GM23338 (cell line): ENCODE results near the gene DAB1. TPM values are rescaled to one million over a fixed set of nuclear protein-coding genes. Genes with fewer than 3 reads are reported as not detected.

Experiments
- ATAC-seq: fragments of 200-7000 bp; cut with Tn5 transposase; 3 replicates; pipeline ENCODE4 v1.9.1; 2020
- DNase-seq: peaks from one replicate; pipeline ENCODE4 v3.0.0-alpha.2; 2015; ENCODE audit warnings: low spot score
- H2AFZ ChIP-seq: fragments of 200-600 bp; sonication (generic); 2 replicates; pipeline ENCODE4 v1.8.0; 2016; ENCODE audit warnings: antibody characterized with exemption, mild to moderate bottlenecking, moderate library complexity
- H3F3A ChIP-seq: fragments of 200-600 bp; sonication (generic); replicated peaks from 2 replicates; pipeline ENCODE4 v1.8.0; 2017; ENCODE audit warnings: antibody characterized with exemption, mixed run types, low read depth
- H3K27ac ChIP-seq: fragments of 200-600 bp; sonication (generic); 2 replicates; pipeline ENCODE4 v1.6.1; 2016; ENCODE audit warnings: low read depth
- H3K27me3 ChIP-seq: fragments of 200-600 bp; sonication (generic); 2 replicates; pipeline ENCODE4 v1.8.0; 2016; ENCODE audit warnings: mild to moderate bottlenecking, mixed run types, moderate library complexity; ENCODE audit not compliant: insufficient read depth
- H3K36me3 ChIP-seq: fragments of 200-600 bp; sonication (generic); 2 replicates; pipeline ENCODE4 v1.8.0; 2016; ENCODE audit warnings: mild to moderate bottlenecking; ENCODE audit not compliant: insufficient read depth
- H3K4me1 ChIP-seq: fragments of 200-600 bp; sonication (generic); 2 replicates; pipeline ENCODE4 v1.8.0; 2016; ENCODE audit warnings: mild to moderate bottlenecking, moderate library complexity; ENCODE audit not compliant: insufficient read depth
- H3K4me2 ChIP-seq: fragments of 200-600 bp; sonication (generic); 2 replicates; pipeline ENCODE4 v1.7.1; 2017; ENCODE audit warnings: mixed run types
- H3K4me3 ChIP-seq: fragments of 200-600 bp; sonication (generic); 2 replicates; pipeline ENCODE4 v1.6.1; 2016; ENCODE audit warnings: mixed run types
- H3K79me2 ChIP-seq: fragments of 200-600 bp; sonication (generic); replicated peaks from 2 replicates; pipeline ENCODE4 v1.8.0; 2017; ENCODE audit warnings: mild to moderate bottlenecking; ENCODE audit not compliant: insufficient read depth
- H3K9me2 ChIP-seq: fragments of 200-600 bp; sonication (generic); 2 replicates; pipeline ENCODE4 v1.8.0; 2017; ENCODE audit not compliant: insufficient read depth
- H4K20me1 ChIP-seq: fragments of 200-600 bp; sonication (generic); replicated peaks from 2 replicates; pipeline ENCODE4 v1.8.0; 2017; ENCODE audit warnings: mild to moderate bottlenecking; ENCODE audit not compliant: insufficient read depth
- H3K27ac Mint-ChIP-seq: 2 replicates; pipeline ENCODE4 v1.8.0; 2020; ENCODE audit warnings: inconsistent platforms, mild to moderate bottlenecking, moderate library complexity, mixed read lengths
- H3K27me3 Mint-ChIP-seq: 3 replicates; pipeline ENCODE4 v1.8.0; 2022; ENCODE audit warnings: low read depth, mild to moderate bottlenecking, moderate library complexity, mixed read lengths, inconsistent platforms; ENCODE audit not compliant: insufficient read depth, poor library complexity
- H3K36me3 Mint-ChIP-seq: 3 replicates; pipeline ENCODE4 v1.8.0; 2021; ENCODE audit warnings: low read depth, mild to moderate bottlenecking, inconsistent platforms, moderate library complexity, mixed read lengths
- H3K4me1 Mint-ChIP-seq: 3 replicates; pipeline ENCODE4 v1.8.0; 2020; ENCODE audit warnings: mild to moderate bottlenecking, inconsistent platforms, mixed read lengths
- H3K4me3 Mint-ChIP-seq: 3 replicates; pipeline ENCODE4 v1.8.0; 2021; ENCODE audit warnings: moderate library complexity, mild to moderate bottlenecking, inconsistent platforms, mixed read lengths
- H3K9me3 Mint-ChIP-seq: 3 replicates; pipeline ENCODE4 v1.8.0; 2020; ENCODE audit warnings: moderate library complexity, mild to moderate bottlenecking, inconsistent platforms, mixed read lengths
- EZH2 ChIP-seq: fragments of 200-600 bp; sonication (generic); IDR thresholded peaks from one replicate; pipeline ENCODE4 v1.8.0; 2017; ENCODE audit warnings: antibody characterized with exemption, mild to moderate bottlenecking, low read depth; ENCODE audit not compliant: unreplicated experiment
- JUNB ChIP-seq: IDR thresholded peaks from one replicate; pipeline ENCODE4 v1.6.1; 2016; ENCODE audit warnings: antibody characterized with exemption; ENCODE audit not compliant: unreplicated experiment
- NANOG ChIP-seq: IDR thresholded peaks from 2 replicates; pipeline ENCODE4 v1.6.1; 2016; ENCODE audit warnings: antibody characterized with exemption, borderline replicate concordance
- STAT1 ChIP-seq: IDR thresholded peaks from one replicate; pipeline ENCODE4 v1.6.1; 2016; ENCODE audit warnings: antibody characterized with exemption; ENCODE audit not compliant: unreplicated experiment
- ZNF114 ChIP-seq: fragments of 250-450 bp; sonication (Bioruptor Pico); IDR thresholded peaks from 2 replicates; pipeline ENCODE4 v1.5.0; 2020; ENCODE audit warnings: mild to moderate bottlenecking, moderate library complexity
- ZNF331 ChIP-seq: fragments of 250-450 bp; sonication (Bioruptor Pico); IDR thresholded peaks from 2 replicates; pipeline ENCODE4 v1.5.0; 2020; ENCODE audit warnings: low read depth, mild to moderate bottlenecking, moderate library complexity
- polyA plus RNA-seq: library from polyadenylated mRNA; unstranded; fragments of >200 nt; fragmentation: Nextera tagmentation; extraction: Ambion mirVana; gene quantifications from 2 replicates; pipeline ENCODE4 v1.2.1, GENCODE V29; 2016
- total RNA-seq: library from RNA; depleted of rRNA; stranded (reverse); fragments of >200 nt; shearing (Covaris generic); gene quantifications from 2 replicates; pipeline ENCODE4 v1.2.3, GENCODE V29; 2014
- TF ChIP-seq, protein P1 (sequence below): IDR thresholded peaks from 2 replicates; pipeline ENCODE4 v1.6.1; 2016; ENCODE audit warnings: antibody characterized with exemption
- TF ChIP-seq, protein P2 (sequence below): fragments of 250-450 bp; sonication (Bioruptor Pico); IDR thresholded peaks from 2 replicates; pipeline ENCODE4 v1.5.0; 2020; ENCODE audit warnings: mild to moderate bottlenecking, moderate library complexity

DAB1 gene
- total and polyA plus RNA-seq, 2 experiments from 2014 or later, result 12.8 to 14.5 TPM

DNA sequence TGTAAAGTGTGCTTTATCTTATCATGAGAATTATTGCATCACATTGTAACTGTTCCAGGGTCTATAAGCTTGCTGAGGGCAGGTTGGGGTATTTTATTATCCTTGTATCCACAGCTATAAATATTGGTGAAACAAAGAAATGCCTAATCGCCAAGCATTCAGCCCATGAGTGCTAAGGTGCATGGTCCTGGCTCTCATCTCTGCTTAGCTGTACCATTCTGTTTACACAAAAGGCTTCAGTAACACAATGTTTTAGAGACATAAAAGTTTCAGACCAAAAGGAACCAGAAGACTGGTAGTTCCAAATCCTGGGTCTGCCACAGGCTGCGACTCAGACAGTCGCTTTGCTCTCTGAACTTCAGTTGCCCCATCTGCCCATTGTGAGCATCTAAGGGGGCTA, 358.4 kb downstream of the DAB1 start (continued):
- TF ChIP-seq, protein P1, sequence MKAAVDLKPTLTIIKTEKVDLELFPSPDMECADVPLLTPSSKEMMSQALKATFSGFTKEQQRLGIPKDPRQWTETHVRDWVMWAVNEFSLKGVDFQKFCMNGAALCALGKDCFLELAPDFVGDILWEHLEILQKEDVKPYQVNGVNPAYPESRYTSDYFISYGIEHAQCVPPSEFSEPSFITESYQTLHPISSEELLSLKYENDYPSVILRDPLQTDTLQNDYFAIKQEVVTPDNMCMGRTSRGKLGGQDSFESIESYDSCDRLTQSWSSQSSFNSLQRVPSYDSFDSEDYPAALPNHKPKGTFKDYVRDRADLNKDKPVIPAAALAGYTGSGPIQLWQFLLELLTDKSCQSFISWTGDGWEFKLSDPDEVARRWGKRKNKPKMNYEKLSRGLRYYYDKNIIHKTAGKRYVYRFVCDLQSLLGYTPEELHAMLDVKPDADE, result no peak
- TF ChIP-seq STAT1 (no peak), NANOG (no peak), JUNB (no peak)

DNA sequence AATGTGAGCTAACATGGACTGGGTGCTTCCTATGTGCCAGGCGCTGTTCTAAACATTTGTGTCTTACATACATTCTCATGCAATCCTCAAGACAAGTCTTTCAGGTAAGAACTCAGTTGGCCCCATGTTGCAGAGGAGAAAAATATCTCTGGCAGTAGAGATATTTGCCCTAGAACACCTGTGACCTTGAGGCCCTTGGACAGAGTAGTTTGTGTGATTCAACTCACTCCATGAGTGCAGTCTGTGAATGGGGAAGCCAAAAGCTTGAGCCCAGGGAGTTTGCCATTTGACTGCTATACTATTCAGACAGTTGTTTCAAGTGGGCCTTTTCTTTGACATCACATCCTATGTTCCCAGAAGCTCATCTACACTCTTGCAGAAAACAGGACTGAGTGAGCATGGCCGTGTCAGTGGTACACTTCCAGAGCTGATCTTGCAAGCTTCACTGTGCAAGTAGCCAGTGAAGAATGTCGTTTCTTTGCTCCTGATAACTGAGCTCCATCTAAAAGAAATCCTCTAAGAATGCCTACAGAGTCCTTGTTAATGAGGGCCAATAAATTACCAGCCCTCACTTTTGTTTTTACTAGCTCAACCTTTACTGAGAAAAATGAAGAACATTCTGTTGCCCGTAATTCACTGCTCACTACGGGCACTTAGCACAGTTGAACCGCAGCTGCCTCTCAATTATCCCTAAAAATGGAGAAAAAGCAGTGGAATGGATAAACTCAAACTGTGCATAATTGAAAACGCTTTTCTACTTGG, 359.3 kb downstream of the DAB1 start:
- no peaks in the 10 kb centered on the region for H3K27me3 ChIP-seq
- no peak overlapping the region for H2AFZ ChIP-seq
- no peaks in the 10 kb centered on the region for H3K4me1 ChIP-seq
- peaks cover 20% of the 10 kb centered on the region for H3K4me1 Mint-ChIP-seq
- TF ChIP-seq STAT1 (no peak), ZNF114 (no peak), EZH2 (no peak), ZNF331 (no peak), JUNB (no peak)
- TF ChIP-seq, protein P2, sequence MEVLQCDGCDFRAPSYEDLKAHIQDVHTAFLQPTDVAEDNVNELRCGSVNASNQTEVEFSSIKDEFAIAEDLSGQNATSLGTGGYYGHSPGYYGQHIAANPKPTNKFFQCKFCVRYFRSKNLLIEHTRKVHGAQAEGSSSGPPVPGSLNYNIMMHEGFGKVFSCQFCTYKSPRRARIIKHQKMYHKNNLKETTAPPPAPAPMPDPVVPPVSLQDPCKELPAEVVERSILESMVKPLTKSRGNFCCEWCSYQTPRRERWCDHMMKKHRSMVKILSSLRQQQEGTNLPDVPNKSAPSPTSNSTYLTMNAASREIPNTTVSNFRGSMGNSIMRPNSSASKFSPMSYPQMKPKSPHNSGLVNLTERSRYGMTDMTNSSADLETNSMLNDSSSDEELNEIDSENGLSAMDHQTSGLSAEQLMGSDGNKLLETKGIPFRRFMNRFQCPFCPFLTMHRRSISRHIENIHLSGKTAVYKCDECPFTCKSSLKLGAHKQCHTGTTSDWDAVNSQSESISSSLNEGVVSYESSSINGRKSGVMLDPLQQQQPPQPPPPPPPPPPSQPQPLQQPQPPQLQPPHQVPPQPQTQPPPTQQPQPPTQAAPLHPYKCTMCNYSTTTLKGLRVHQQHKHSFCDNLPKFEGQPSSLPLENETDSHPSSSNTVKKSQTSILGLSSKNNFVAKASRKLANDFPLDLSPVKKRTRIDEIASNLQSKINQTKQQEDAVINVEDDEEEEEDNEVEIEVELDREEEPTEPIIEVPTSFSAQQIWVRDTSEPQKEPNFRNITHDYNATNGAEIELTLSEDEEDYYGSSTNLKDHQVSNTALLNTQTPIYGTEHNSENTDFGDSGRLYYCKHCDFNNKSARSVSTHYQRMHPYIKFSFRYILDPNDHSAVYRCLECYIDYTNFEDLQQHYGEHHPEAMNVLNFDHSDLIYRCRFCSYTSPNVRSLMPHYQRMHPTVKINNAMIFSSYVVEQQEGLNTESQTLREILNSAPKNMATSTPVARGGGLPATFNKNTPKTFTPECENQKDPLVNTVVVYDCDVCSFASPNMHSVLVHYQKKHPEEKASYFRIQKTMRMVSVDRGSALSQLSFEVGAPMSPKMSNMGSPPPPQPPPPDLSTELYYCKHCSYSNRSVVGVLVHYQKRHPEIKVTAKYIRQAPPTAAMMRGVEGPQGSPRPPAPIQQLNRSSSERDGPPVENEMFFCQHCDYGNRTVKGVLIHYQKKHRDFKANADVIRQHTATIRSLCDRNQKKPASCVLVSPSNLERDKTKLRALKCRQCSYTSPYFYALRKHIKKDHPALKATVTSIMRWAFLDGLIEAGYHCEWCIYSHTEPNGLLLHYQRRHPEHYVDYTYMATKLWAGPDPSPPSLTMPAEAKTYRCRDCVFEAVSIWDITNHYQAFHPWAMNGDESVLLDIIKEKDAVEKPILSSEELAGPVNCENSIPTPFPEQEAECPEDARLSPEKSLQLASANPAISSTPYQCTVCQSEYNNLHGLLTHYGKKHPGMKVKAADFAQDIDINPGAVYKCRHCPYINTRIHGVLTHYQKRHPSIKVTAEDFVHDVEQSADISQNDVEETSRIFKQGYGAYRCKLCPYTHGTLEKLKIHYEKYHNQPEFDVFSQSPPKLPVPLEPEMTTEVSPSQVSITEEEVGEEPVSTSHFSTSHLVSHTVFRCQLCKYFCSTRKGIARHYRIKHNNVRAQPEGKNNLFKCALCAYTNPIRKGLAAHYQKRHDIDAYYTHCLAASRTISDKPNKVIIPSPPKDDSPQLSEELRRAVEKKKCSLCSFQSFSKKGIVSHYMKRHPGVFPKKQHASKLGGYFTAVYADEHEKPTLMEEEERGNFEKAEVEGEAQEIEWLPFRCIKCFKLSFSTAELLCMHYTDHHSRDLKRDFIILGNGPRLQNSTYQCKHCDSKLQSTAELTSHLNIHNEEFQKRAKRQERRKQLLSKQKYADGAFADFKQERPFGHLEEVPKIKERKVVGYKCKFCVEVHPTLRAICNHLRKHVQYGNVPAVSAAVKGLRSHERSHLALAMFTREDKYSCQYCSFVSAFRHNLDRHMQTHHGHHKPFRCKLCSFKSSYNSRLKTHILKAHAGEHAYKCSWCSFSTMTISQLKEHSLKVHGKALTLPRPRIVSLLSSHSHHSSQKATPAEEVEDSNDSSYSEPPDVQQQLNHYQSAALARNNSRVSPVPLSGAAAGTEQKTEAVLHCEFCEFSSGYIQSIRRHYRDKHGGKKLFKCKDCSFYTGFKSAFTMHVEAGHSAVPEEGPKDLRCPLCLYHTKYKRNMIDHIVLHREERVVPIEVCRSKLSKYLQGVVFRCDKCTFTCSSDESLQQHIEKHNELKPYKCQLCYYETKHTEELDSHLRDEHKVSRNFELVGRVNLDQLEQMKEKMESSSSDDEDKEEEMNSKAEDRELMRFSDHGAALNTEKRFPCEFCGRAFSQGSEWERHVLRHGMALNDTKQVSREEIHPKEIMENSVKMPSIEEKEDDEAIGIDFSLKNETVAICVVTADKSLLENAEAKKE (CRISPR knock-in tag), result no peak
- no peak for DNase-seq
- no peak overlapping the region for H3K4me2 ChIP-seq
- H3K4me3 ChIP-seq, result no peak overlapping the region
- no peaks in the 10 kb centered on the region for H3K9me3 Mint-ChIP-seq
- no peaks in the 10 kb centered on the region for H3K36me3 Mint-ChIP-seq
- H4K20me1 ChIP-seq, result no peaks in the 10 kb centered on the region
- H3K79me2 ChIP-seq, result no peaks in the 10 kb centered on the region
- no peaks in the 10 kb centered on the region for H3K36me3 ChIP-seq
- H3F3A ChIP-seq, result no peaks in the 10 kb centered on the region
- no peak overlapping the region for H3K27ac ChIP-seq
- H3K4me3 Mint-ChIP-seq, result no peak overlapping the region
- no peak for ATAC-seq
- H3K27me3 Mint-ChIP-seq, result no peaks in the 10 kb centered on the region
- no peaks in the 10 kb centered on the region for H3K9me2 ChIP-seq
- H3K27ac Mint-ChIP-seq, result no peak overlapping the region
